ENCODE measurements around the gene APBB1IP. TPM values are rescaled to one million over a fixed set of nuclear protein-coding genes. Genes with fewer than 3 reads are reported as not detected.

Gene APBB1IP
- total RNA-seq, 2 donors from 2014 or later, result 1.4 to 3.1 TPM

GRCh38 chr10:26517141-26517867 is 79.2 kb downstream of the APBB1IP start:
- Histone ChIP-seq H3K9me3 (peaks cover 6 to 25% of the 10 kb centered on the region in 2 donors), H3K4me3 (no peak overlapping the region), H3K36me3 (no peaks in the 10 kb centered on the region), H3K27me3 (no peaks in the 10 kb centered on the region), H3K27ac (no peak overlapping the region), H3K4me1 (no peaks in the 10 kb centered on the region)
- TF ChIP-seq, protein P1, sequence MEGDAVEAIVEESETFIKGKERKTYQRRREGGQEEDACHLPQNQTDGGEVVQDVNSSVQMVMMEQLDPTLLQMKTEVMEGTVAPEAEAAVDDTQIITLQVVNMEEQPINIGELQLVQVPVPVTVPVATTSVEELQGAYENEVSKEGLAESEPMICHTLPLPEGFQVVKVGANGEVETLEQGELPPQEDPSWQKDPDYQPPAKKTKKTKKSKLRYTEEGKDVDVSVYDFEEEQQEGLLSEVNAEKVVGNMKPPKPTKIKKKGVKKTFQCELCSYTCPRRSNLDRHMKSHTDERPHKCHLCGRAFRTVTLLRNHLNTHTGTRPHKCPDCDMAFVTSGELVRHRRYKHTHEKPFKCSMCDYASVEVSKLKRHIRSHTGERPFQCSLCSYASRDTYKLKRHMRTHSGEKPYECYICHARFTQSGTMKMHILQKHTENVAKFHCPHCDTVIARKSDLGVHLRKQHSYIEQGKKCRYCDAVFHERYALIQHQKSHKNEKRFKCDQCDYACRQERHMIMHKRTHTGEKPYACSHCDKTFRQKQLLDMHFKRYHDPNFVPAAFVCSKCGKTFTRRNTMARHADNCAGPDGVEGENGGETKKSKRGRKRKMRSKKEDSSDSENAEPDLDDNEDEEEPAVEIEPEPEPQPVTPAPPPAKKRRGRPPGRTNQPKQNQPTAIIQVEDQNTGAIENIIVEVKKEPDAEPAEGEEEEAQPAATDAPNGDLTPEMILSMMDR (IDR thresholded peaks at IDR 0.05), result no peak
- no peak for DNase-seq (ENCODE audit: low spot score)

DNA sequence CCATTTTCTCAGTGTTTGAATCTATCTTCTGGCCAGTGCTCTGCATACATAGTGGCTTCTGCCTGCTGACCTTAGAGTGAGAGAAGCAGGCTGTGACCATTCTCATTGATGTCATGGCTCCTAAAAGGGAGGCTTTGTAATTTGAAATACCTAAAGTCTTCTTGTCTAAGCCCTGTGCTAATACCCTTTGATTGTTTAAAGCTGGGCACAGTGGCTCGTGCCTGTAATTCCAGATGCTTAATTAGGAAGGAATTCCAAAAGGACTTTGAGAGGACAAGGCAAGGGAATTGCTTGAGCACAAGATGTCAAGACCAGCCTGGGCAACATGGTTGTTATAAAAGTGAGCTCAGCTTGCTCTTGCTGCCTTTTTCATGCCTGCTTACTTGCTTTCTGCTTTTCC is 81.7 kb downstream of the APBB1IP start:
- DNase-seq (ENCODE audit: low spot score), result no peak
- H3K27me3 ChIP-seq, result no peaks in the 10 kb centered on the region
- H3K27ac ChIP-seq, result no peak overlapping the region
- no peaks in the 10 kb centered on the region for H3K36me3 ChIP-seq
- TF ChIP-seq, protein P1 (IDR thresholded peaks at IDR 0.05), result no peak
- H3K9me3 ChIP-seq, result peaks cover 0 to 13% of the 10 kb centered on the region in 2 donors
- H3K4me3 ChIP-seq, result no peak overlapping the region
- H3K4me1 ChIP-seq, result no peaks in the 10 kb centered on the region

DNA sequence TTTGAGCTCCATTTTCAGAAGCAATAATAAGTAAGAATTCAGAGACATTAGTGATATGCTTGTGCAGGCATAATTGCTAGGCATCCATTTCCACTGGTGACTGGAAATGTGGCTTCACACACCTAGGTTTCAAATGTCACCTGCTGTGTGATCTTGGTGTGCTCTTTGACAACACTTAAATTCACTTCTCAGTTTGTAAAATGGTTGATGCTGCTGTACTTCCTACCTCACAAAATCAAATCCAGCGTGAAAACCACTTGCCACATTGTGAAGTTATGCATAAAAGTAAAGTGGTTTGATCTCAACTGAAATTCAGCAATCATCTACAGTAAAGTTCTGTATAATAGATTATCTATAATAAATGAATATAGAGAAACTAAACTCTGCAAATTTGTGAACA is 82.4 kb downstream of the APBB1IP start:
- H3K36me3 ChIP-seq, result no peaks in the 10 kb centered on the region
- H3K9me3 ChIP-seq, result peaks cover 0 to 13% of the 10 kb centered on the region in 2 donors
- H3K27me3 ChIP-seq, result no peaks in the 10 kb centered on the region
- H3K27ac ChIP-seq, result no peak overlapping the region
- H3K4me3 ChIP-seq, result no peak overlapping the region
- TF ChIP-seq, protein P1 (IDR thresholded peaks at IDR 0.05), result no peak
- no peak for DNase-seq (ENCODE audit: low spot score)
- H3K4me1 ChIP-seq, result no peaks in the 10 kb centered on the region

GRCh38 chr10:26524161-26524896 is 86.2 kb downstream of the APBB1IP start:
- H3K9me3 ChIP-seq, result peaks cover 0 to 13% of the 10 kb centered on the region in 2 donors

DNA sequence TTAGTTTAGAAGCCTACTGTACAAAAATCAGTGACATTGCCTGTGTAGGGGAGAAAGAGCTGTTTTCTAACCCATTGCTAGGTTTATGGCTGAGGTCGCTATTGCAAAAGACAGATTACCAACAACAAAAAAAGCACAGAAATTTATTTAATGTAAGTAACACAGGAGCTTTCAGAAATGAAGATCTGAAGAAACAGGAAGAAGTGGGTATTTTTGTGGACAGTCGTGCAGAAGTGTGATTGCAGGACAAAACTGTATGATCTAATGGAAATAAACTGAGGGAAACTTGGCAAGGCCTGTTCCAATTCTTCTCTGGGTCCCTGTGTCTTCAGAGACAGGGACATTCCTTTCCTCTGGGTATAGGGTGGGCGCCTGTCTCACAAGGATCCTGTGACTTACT is 87.4 kb downstream of the APBB1IP start:
- DNase-seq (ENCODE audit: low spot score), result no peak
- TF ChIP-seq, protein P1 (IDR thresholded peaks at IDR 0.05), result no peak
- H3K4me1 ChIP-seq, result no peaks in the 10 kb centered on the region
- no peak overlapping the region for H3K4me3 ChIP-seq
- H3K36me3 ChIP-seq, result no peaks in the 10 kb centered on the region
- no peak overlapping the region for H3K27ac ChIP-seq
- H3K27me3 ChIP-seq, result no peaks in the 10 kb centered on the region
- peaks cover 0 to under 1% of the 10 kb centered on the region in 2 donors for H3K9me3 ChIP-seq

More at GRCh38 chr10:26524161-26524896, 86.2 kb downstream of the APBB1IP start:
- TF ChIP-seq, protein P1 (IDR thresholded peaks at IDR 0.05), result no peak
- Histone ChIP-seq H3K4me3 (no peak overlapping the region), H3K27ac (no peak overlapping the region), H3K4me1 (no peaks in the 10 kb centered on the region), H3K27me3 (no peaks in the 10 kb centered on the region), H3K36me3 (no peaks in the 10 kb centered on the region)
- DNase-seq (ENCODE audit: low spot score), result no peak
